Endothelial cell (in vitro differentiated cells): ENCODE data around the gene EPN3. TPM values are rescaled to one million over a fixed set of nuclear protein-coding genes. Genes with fewer than 3 reads are reported as not detected.

Experiments
- DNase-seq: peaks from one replicate; pipeline ENCODE4 v3.0.0; 2021; ENCODE audit warnings: low spot score
- H3K27ac Mint-ChIP-seq: one replicate; pipeline ENCODE4 v1.8.0; 2021; ENCODE audit warnings: mixed read lengths, inconsistent platforms; ENCODE audit not compliant: unreplicated experiment
- H3K27me3 Mint-ChIP-seq: one replicate; pipeline ENCODE4 v1.8.0; 2021; ENCODE audit warnings: mild to moderate bottlenecking, moderate library complexity, mixed read lengths, inconsistent platforms; ENCODE audit not compliant: unreplicated experiment
- H3K36me3 Mint-ChIP-seq: one replicate; pipeline ENCODE4 v1.8.0; 2021; ENCODE audit warnings: mild to moderate bottlenecking, low read depth, mixed read lengths, inconsistent platforms; ENCODE audit not compliant: unreplicated experiment
- H3K4me1 Mint-ChIP-seq: one replicate; pipeline ENCODE4 v1.8.0; 2021; ENCODE audit warnings: mild to moderate bottlenecking, mixed read lengths, inconsistent platforms; ENCODE audit not compliant: unreplicated experiment
- H3K4me3 Mint-ChIP-seq: one replicate; pipeline ENCODE4 v1.8.0; 2021; ENCODE audit warnings: mild to moderate bottlenecking, mixed read lengths, inconsistent platforms; ENCODE audit not compliant: unreplicated experiment
- H3K9me3 Mint-ChIP-seq: one replicate; pipeline ENCODE4 v1.8.0; 2021; ENCODE audit warnings: mixed read lengths, inconsistent platforms; ENCODE audit not compliant: unreplicated experiment
- total RNA-seq: library from RNA; stranded (reverse); fragmentation: NEBNext Ultra II Directional; extraction: Animal tissue kit (Norgen Biotek cat#: 25700); gene quantifications from one replicate; pipeline ENCODE4 v1.2.1, GENCODE V29; 2021; ENCODE audit not compliant: unreplicated experiment
- TF ChIP-seq, protein P1 (sequence below): fragments of 200-600 bp; sonication (generic); IDR thresholded peaks from one replicate; pipeline ENCODE4 v1.5.0; 2021; ENCODE audit warnings: antibody characterized with exemption; ENCODE audit not compliant: unreplicated experiment

The EPN3 gene
- total RNA-seq, 1 donor from 2014 or later = 0.49 TPM

DNA sequence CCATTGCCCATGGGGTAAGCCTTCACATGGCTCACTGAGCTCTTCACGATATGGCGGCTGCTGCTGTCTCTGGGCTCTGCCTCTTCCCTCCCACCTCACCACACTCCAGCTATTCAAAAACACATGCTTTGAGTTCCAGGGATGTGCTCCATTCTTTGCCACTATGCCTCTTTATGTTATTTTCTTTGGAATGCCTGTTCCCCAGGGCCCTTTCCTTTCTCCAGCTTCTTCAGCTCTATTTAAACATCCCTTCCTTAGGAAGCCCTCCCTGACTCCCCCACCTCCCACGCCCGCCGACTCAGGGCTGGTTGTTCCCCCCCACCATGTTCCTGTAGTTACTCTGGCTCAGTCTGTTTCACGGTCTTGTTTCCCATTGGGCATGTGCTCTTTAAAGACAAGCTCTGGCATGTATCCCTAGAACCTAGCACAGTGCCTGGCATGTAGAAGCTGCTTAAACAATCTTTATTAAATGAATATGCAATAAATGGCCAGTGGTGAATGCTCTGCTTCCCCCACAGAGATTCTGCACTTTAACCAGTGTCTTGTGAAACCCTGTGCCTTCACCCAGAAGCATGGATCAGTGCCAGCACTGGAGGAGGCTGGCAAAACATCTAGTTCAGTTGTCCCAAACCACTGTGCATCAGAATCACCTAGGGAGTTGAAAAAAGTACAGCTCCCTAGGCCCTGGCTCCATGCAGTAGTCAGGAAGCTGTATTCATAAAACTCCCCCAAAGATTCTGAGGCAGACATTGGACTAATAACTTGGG lies 17.4 kb upstream of the EPN3 start:
- no peak overlapping the region for H3K4me3 Mint-ChIP-seq
- H3K4me1 Mint-ChIP-seq = peaks cover 7% of the 10 kb centered on the region
- H3K27ac Mint-ChIP-seq = no peak overlapping the region
- no peaks in the 10 kb centered on the region for H3K36me3 Mint-ChIP-seq
- peaks cover 5% of the 10 kb centered on the region for H3K27me3 Mint-ChIP-seq
- TF ChIP-seq, protein P1, sequence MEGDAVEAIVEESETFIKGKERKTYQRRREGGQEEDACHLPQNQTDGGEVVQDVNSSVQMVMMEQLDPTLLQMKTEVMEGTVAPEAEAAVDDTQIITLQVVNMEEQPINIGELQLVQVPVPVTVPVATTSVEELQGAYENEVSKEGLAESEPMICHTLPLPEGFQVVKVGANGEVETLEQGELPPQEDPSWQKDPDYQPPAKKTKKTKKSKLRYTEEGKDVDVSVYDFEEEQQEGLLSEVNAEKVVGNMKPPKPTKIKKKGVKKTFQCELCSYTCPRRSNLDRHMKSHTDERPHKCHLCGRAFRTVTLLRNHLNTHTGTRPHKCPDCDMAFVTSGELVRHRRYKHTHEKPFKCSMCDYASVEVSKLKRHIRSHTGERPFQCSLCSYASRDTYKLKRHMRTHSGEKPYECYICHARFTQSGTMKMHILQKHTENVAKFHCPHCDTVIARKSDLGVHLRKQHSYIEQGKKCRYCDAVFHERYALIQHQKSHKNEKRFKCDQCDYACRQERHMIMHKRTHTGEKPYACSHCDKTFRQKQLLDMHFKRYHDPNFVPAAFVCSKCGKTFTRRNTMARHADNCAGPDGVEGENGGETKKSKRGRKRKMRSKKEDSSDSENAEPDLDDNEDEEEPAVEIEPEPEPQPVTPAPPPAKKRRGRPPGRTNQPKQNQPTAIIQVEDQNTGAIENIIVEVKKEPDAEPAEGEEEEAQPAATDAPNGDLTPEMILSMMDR = no peak
- no peaks in the 10 kb centered on the region for H3K9me3 Mint-ChIP-seq
- DNase-seq = no peak

- no peak overlapping the region for H3K27ac Mint-ChIP-seq
- DNase-seq = no peak
- TF ChIP-seq, protein P1 = no peak
Measured at GRCh38 chr17:50517011-50517410, 15.5 kb upstream of the EPN3 start.

DNA sequence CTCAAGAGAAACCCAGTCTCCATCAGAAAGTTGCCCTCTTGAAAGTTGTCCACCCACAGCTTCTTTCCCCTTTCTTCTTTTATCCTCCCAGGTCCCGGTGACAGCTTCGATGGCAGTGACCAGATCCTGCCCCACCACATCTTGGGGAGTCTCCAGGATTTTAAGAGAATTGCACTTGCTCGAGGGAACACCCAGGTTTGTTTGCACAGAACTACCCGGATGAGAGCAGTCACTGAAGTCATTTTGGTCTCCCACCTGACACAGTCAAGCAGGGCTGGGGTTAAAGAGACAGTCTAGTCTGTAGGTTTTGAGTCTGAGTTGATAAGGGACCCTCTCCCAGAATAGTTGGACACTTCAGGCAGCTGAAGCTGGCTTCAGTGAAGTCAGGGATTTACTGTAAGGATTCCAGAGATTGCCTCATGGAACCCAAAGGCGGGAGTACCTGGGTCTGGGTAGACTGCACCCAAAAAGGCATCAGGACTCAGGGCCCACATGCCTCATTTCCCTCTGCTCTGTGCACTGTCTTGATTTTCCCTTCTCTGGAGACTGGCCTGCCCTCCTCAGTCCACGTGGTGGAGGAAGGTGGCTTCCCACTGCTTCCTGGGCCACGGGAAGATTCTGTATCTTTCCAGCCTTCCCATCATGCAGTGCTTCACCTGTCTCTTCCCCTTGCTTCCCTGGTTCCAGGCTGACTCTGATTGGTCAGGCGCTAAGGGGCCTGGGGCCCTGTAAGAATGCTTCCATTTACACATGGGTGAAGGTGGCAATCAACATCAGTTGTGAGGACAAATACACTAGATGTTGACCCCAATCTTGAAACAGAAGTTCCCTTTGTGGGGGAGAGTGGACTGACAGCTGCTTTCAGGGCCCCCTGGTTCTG lies 14.8 kb upstream of the EPN3 start:
- Mint-ChIP-seq H3K4me3 (no peak overlapping the region), H3K9me3 (no peaks in the 10 kb centered on the region), H3K4me1 (peaks cover 7% of the 10 kb centered on the region), H3K27ac (no peak overlapping the region), H3K36me3 (no peaks in the 10 kb centered on the region), H3K27me3 (no peaks in the 10 kb centered on the region)
- TF ChIP-seq, protein P1 = no peak
- no peak for DNase-seq

More at GRCh38 chr17:50517011-50517410, 15.5 kb upstream of the EPN3 start:
- Mint-ChIP-seq H3K27me3 (peaks cover 5% of the 10 kb centered on the region), H3K9me3 (no peaks in the 10 kb centered on the region), H3K4me3 (no peak overlapping the region), H3K4me1 (peaks cover 7% of the 10 kb centered on the region), H3K36me3 (no peaks in the 10 kb centered on the region)

GRCh38 chr17:50518384-50519023 lies 14.0 kb upstream of the EPN3 start:
- no peak for DNase-seq
- no peaks in the 10 kb centered on the region for H3K9me3 Mint-ChIP-seq
- TF ChIP-seq, protein P1 = no peak
- H3K4me3 Mint-ChIP-seq = no peak overlapping the region
- H3K4me1 Mint-ChIP-seq = peaks cover 13% of the 10 kb centered on the region
- no peak overlapping the region for H3K27ac Mint-ChIP-seq
- no peaks in the 10 kb centered on the region for H3K36me3 Mint-ChIP-seq
- H3K27me3 Mint-ChIP-seq = no peaks in the 10 kb centered on the region
